AG08395 (cell line): ENCODE results near the gene TMEM108.
"Not testable (repeated sequence)": the region's sequence is repeated elsewhere in the genome, so short reads cannot be mapped to it uniquely, and the experiment has no call there.

Experiments
- DNase-seq: peaks from one replicate; pipeline ENCODE4 v3.0.0; 2012; ENCODE audit warnings: mixed read lengths, low spot score

Gene TMEM108

DNA sequence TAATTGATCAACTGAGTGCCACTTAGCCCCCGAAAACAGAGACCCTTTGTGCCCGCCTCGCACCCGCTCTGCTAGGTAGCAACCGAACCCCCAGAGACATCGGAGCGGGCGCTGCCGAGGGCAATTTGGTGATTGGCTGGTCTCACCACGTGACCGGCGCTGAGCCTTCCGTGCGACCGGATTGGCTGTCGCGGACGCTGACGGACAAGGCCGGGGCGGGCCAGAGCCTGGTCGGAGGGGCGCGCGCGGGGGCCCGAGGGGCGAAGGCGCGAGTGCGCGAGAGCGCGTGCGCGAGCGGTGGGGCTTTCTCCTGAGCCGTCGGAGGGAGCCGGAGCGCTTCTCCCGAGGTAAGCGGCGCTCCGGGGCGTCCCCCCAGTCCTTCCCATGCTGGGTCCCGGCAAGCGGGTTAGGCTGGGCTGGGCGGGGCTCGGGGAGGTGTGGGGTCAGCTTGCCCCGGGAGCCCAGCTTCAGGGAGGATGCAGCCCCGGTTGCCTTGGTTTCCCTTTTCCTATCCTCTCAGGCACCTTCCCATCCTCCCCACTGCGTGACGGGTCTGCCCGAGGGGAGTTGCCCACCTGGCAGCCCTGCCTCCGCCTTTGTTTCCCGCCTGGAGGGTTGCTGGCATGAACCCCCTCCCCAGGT, at the start of gene TMEM108:
TMEM108 (plus strand) TSS at position 303 of the 642 bp plus-strand sequence.
- peak; percentile 62 for DNase-seq

- no peak for DNase-seq
These were observed 42.2 kb upstream of the TMEM108 start for GRCh38 chr3:132995971-132996370.

GRCh38 chr3:132997404-132998185, 40.6 kb upstream of the TMEM108 start:
- no peak for DNase-seq

- not testable (repeated sequence) for DNase-seq
These were observed 33.2 kb upstream of the TMEM108 start for GRCh38 chr3:133005032-133005431.

GRCh38 chr3:133007601-133008000, 30.6 kb upstream of the TMEM108 start:
- DNase-seq: no peak

- DNase-seq: no peak
These were observed 23.9 kb upstream of the TMEM108 start for GRCh38 chr3:133014325-133014724.

GRCh38 chr3:133015573-133015972, 22.6 kb upstream of the TMEM108 start:
- not testable (repeated sequence) for DNase-seq

DNA sequence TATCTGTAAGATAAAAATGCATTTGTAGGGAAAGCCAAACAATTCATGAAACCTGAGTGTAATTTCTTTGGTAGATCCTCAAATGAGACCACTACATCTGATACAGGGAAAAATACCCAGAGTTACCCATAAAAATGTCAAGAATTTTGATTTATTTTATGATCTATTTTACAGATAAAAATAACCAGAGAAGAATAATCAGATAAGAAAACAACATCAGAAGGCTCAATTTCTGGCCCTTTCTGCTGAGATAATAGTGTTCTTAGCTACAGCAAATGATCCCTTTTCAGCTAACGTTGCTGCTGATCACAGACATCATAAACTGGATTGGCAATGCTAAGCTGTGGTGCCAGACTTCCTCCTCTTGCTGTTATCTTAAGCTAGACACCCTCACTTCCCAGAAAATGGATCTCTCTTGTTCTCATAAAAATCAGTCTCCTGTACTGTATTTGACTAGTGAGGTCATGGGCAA, 21.3 kb upstream of the TMEM108 start:
- no peak for DNase-seq

GRCh38 chr3:133018921-133019320, 19.3 kb upstream of the TMEM108 start:
- no peak for DNase-seq

DNA sequence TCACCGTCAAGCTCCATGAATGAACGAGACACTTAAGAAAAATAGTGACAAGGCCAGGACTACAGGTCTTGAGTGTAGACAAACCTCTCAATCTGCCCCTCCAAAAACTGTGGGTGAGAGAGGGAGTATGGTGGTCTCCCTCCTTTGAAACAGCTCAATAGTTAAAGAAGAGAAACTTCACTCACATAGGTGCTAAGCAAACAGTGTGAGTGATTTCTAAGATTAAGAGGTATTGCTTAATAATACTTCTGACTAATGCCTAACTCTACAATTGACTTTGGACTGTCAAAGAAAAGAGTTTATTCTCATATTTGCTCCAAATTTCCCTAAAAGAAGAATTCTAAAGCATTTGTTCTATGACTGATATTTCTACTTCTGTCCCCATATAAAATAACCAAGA, 17.0 kb upstream of the TMEM108 start:
- DNase-seq: no peak

DNA sequence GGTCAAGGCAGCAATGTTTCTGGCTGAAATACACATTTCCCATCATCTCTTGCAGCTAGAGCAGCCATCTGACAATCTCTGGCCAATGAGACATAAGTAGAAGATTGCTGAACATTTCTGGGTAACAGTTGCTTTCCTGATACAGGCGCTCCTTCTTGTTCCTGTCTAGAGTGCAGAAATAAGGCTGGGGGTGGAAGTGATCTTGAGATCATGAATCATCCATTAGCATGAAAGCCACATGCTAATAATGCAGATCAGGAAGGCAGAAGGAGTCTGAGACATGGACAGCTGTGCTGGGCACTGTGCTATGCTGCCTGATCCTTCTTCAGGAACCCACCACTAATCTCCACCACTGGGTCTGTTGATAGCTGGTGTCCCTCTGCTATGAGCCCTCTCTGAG, 14.8 kb upstream of the TMEM108 start:
- no peak for DNase-seq

- no peak for DNase-seq
These were observed 12.6 kb upstream of the TMEM108 start for GRCh38 chr3:133025546-133025945.

DNA sequence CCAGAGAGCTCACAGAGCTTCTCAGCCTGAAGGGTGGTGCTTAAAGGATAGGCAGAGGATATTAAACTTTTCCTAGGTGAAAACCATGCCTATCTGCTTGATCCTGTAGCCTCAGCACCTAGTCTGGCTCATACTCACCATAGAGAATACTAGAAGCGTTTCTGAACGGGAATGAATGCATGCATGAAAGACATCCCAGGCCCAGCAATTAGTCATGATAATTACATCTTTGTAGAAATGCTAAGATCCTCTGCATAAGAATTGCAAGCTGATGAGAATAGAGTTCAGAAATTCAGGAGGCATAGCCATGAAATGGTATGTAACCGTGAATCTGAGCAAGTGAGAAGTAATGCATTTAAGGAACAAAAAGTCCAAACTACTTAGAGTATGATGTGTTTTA, 5.9 kb upstream of the TMEM108 start:
- DNase-seq: no peak

- no peak for DNase-seq
These were observed 755 bp upstream of the TMEM108 start for GRCh38 chr3:133037436-133037835.

- peak; percentile 13 for DNase-seq
These were observed 662 bp downstream of the TMEM108 start for GRCh38 chr3:133038731-133039375.

DNA sequence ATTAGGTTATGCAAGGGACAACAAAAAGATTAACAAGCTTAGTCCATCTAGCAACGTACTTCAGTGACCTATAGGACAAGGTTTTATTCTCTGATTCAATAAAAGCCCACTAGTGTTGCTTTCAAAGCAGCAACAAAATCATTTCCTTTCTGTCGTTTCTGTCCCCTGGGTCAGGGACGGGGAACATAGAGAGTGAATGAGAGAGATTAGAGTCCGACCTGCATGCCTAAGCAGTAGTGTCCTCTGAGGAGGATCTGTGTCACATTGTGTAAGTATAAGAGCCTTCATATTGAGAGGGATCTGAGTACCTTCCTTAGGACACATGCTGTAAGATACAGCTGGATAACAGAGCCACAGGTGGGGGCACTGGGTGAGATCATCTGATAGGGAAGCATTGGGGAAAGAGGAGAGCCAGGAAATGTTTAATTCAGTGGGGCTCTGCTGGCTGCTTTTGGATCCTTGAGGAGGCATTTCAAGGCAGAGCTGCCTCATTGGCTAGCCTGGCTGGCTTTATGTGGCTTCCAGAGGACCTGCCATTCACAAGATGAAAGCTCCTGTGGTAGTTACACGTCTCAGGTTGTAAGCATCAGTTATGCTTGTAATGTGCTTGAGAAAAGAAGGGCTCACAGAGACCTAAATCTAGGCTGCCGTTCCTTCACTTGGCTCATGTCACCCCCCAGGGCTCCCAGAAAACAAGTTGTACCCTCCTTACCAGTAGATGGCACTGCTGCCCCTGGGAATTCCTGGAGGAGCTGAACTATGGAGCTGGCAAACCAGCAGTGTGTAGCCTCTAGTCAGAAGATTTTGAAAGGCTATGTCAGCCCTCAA, 2.7 kb downstream of the TMEM108 start:
- DNase-seq: peak; percentile 84

- no peak for DNase-seq
These were observed 3.3 kb downstream of the TMEM108 start for GRCh38 chr3:133041524-133041829.

DNA sequence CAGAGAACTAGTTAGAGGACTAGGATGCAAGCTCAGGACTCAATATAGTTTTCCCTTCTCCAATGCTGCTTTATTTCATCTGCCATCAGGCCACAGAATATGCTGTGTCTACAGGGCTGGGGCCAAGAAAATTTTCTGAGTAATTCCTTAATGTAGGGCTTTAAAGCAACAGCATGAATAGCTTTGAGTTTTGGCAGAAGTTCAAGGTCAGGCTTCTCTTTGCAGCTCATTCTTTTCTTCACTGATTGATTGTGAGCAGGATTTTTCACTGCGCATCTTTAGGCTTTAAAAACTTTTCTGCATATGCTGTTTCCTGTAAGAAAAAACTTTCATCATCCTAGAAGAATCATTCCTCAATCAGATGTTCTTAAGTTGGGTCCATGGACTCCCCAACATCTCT, 4.6 kb downstream of the TMEM108 start:
- no peak for DNase-seq

GRCh38 chr3:133047980-133048379, 9.8 kb downstream of the TMEM108 start:
- no peak for DNase-seq

- no peak for DNase-seq
These were observed 11.3 kb downstream of the TMEM108 start for GRCh38 chr3:133049491-133049890.

- no peak for DNase-seq
These were observed 12.7 kb downstream of the TMEM108 start for GRCh38 chr3:133050891-133051290.

- no peak for DNase-seq
These were observed 15.3 kb downstream of the TMEM108 start for GRCh38 chr3:133053532-133053931.
